GM12874 (cell line): Measurements from ENCODE around the gene SCYL2.

Experiments used
- CTCF ChIP-seq: IDR thresholded peaks from 2 replicates; pipeline ENCODE4 v1.5.1; 2011; ENCODE audit warnings: low read depth, mild to moderate bottlenecking, control low read depth, low read length, moderate library complexity; ENCODE audit not compliant: insufficient read depth

Gene SCYL2

GRCh38 chr12:100364324-100364723 is 97.3 kb downstream of the SCYL2 start:
- TF ChIP-seq CTCF = no peak

GRCh38 chr12:100365411-100365810 is 98.4 kb downstream of the SCYL2 start:
- TF ChIP-seq CTCF = no peak

- no peak for TF ChIP-seq CTCF
Measured at GRCh38 chr12:100368066-100368465, 101.1 kb downstream of the SCYL2 start.

GRCh38 chr12:100371146-100371545 is 104.2 kb downstream of the SCYL2 start:
- TF ChIP-seq CTCF = no peak

- no peak for TF ChIP-seq CTCF
Measured at GRCh38 chr12:100372853-100373640, 106.1 kb downstream of the SCYL2 start.

- no peak for TF ChIP-seq CTCF
Measured at GRCh38 chr12:100375038-100375735, 108.2 kb downstream of the SCYL2 start.

GRCh38 chr12:100376161-100376560 is 109.2 kb downstream of the SCYL2 start:
- no peak for TF ChIP-seq CTCF
